Measurements from ENCODE around the gene OR14I1. TPM values are rescaled to one million over a fixed set of nuclear protein-coding genes. Genes with fewer than 3 reads are reported as not detected.

The OR14I1 gene
- total and polyA plus RNA-seq, 4 donors: not detected

- H3K27me3 ChIP-seq (ENCODE audit: control insufficient read depth in 4 of 4, insufficient read depth in 4 of 4, low read length in 3 of 4): no peaks in the 10 kb centered on the region
- no peaks in the 10 kb centered on the region for H3K36me3 ChIP-seq (ENCODE audit: control insufficient read depth in 4 of 4, insufficient read depth in 3 of 4, low read depth in 1 of 4, low read length in 3 of 4)
- TF ChIP-seq FOXA2 (IDR thresholded peaks at IDR 0.05) (no peak), NR2F2 (IDR thresholded peaks at IDR 0.05) (no peak), RAD21 (IDR thresholded peaks at IDR 0.05) (no peak), EGR1 (IDR thresholded peaks at IDR 0.05; ENCODE audit: low read depth in 2 of 2) (no peak), YY1 (IDR thresholded peaks at IDR 0.05) (no peak), ZBTB33 (IDR thresholded peaks at IDR 0.05) (no peak), HNF4G (IDR thresholded peaks at IDR 0.05) (no peak), CTCF (IDR thresholded peaks at IDR 0.05; ENCODE audit: low read depth, low read length, missing input control) (no peak), SP1 (IDR thresholded peaks at IDR 0.05) (no peak), MAX (IDR thresholded peaks at IDR 0.05) (no peak), GABPA (IDR thresholded peaks at IDR 0.05 in 1 of 2, conservative IDR thresholded peaks at IDR 0.05 in 1 of 2) (no peak)
- no peak overlapping the region for H3K4me3 ChIP-seq (ENCODE audit: low read depth in 1 of 3, low read length in 3 of 3)
- no peak for DNase-seq (ENCODE audit: low spot score)
- H3K27ac ChIP-seq (ENCODE audit: low read depth in 1 of 2, low read length in 2 of 2): no peak overlapping the region
- H3K9ac ChIP-seq (ENCODE audit: low read depth in 1 of 2, low read length in 2 of 2): no peak overlapping the region
- H3K9me3 ChIP-seq (ENCODE audit: control insufficient read depth in 4 of 4, low read length in 3 of 4): no peaks in the 10 kb centered on the region
- H3K4me1 ChIP-seq (ENCODE audit: control insufficient read depth in 4 of 4, insufficient read depth in 4 of 4, low read length in 3 of 4): no peaks in the 10 kb centered on the region
- 73% methylated on average over 6 of the region's 6 CpGs for WGBS
These were observed 4.7 kb downstream of the OR14I1 start for GRCh38 chr1:248697907-248698306.

- H3K27ac ChIP-seq (ENCODE audit: low read depth in 1 of 2, low read length in 2 of 2): no peak overlapping the region
- no peaks in the 10 kb centered on the region for H3K27me3 ChIP-seq (ENCODE audit: control insufficient read depth in 4 of 4, insufficient read depth in 4 of 4, low read length in 3 of 4)
- no peak overlapping the region for H3K9ac ChIP-seq (ENCODE audit: low read depth in 1 of 2, low read length in 2 of 2)
- no peaks in the 10 kb centered on the region for H3K9me3 ChIP-seq (ENCODE audit: control insufficient read depth in 4 of 4, low read length in 3 of 4)
- H3K36me3 ChIP-seq (ENCODE audit: control insufficient read depth in 4 of 4, insufficient read depth in 3 of 4, low read depth in 1 of 4, low read length in 3 of 4): no peaks in the 10 kb centered on the region
- no peaks in the 10 kb centered on the region for H3K4me1 ChIP-seq (ENCODE audit: control insufficient read depth in 4 of 4, insufficient read depth in 4 of 4, low read length in 3 of 4)
- DNase-seq (ENCODE audit: low spot score): no peak
- WGBS: 84% methylated on average over 3 of the region's 3 CpGs
- no peak overlapping the region for H3K4me3 ChIP-seq (ENCODE audit: low read depth in 1 of 3, low read length in 3 of 3)
- TF ChIP-seq JUND (IDR thresholded peaks at IDR 0.05): no peak
- TF ChIP-seq ATF3 (IDR thresholded peaks at IDR 0.05): no peak
- TF ChIP-seq ZBTB33 (IDR thresholded peaks at IDR 0.05): no peak
- no peak for TF ChIP-seq FOXA1 (IDR thresholded peaks at IDR 0.05)
- TF ChIP-seq RAD21 (IDR thresholded peaks at IDR 0.05): no peak
- TF ChIP-seq HNF4G (IDR thresholded peaks at IDR 0.05): no peak
- TF ChIP-seq YY1 (IDR thresholded peaks at IDR 0.05): no peak
- TF ChIP-seq FOXA2 (IDR thresholded peaks at IDR 0.05): no peak
- no peak for TF ChIP-seq MAX (IDR thresholded peaks at IDR 0.05)
- no peak for TF ChIP-seq HNF4A (conservative IDR thresholded peaks at IDR 0.05)
- TF ChIP-seq GABPA (IDR thresholded peaks at IDR 0.05 in 1 of 2, conservative IDR thresholded peaks at IDR 0.05 in 1 of 2): no peak
- TF ChIP-seq NR2F2 (IDR thresholded peaks at IDR 0.05): no peak
- no peak for TF ChIP-seq SP1 (IDR thresholded peaks at IDR 0.05)
- no peak for TF ChIP-seq REST (IDR thresholded peaks at IDR 0.05)
- TF ChIP-seq TAF1 (conservative IDR thresholded peaks at IDR 0.05): no peak
These were observed 5.8 kb downstream of the OR14I1 start for GRCh38 chr1:248696774-248697173.
